HUES6 (cell line): ENCODE measurements around the gene GLDC.

Experiments
- H3K27ac ChIP-seq: 2 replicates; pipeline ENCODE4 v1.7.0; 2013; ENCODE audit warnings: low read depth, mild to moderate bottlenecking, low read length, inconsistent platforms
- H3K27me3 ChIP-seq: 2 replicates; pipeline ENCODE4 v1.6.1; 2013; ENCODE audit warnings: low read length; ENCODE audit not compliant: control insufficient read depth, insufficient read depth
- H3K36me3 ChIP-seq: 2 replicates; pipeline ENCODE4 v1.6.1; 2013; ENCODE audit warnings: low read length; ENCODE audit not compliant: control insufficient read depth, insufficient read depth
- H3K4me1 ChIP-seq: 2 replicates; pipeline ENCODE4 v1.6.1; 2013; ENCODE audit warnings: low read length; ENCODE audit not compliant: control insufficient read depth, insufficient read depth
- H3K4me3 ChIP-seq: 2 replicates; pipeline ENCODE4 v1.5.1; 2013; ENCODE audit warnings: low read depth, low read length
- H3K9ac ChIP-seq: one replicate; pipeline ENCODE4 v1.6.1; 2013; ENCODE audit warnings: mild to moderate bottlenecking, low read length
- H3K9me3 ChIP-seq: 2 replicates; pipeline ENCODE4 v1.6.1; 2013; ENCODE audit warnings: low read depth, low read length; ENCODE audit not compliant: control insufficient read depth, insufficient read depth

The GLDC gene

GRCh38 chr9:6502399-6502798, 143.1 kb downstream of the GLDC start:
- Histone ChIP-seq H3K36me3 (peaks cover 72% of the 10 kb centered on the region), H3K4me1 (0 out of 2 replicates have a peak, but pooled peaks cover 3% of the 10 kb centered on the region), H3K9me3 (no peaks in the 10 kb centered on the region)

GRCh38 chr9:6501526-6502210, 143.9 kb downstream of the GLDC start:
- Histone ChIP-seq H3K4me1 (0 out of 2 replicates have a peak, but pooled peaks cover 3% of the 10 kb centered on the region), H3K36me3 (peaks cover 78% of the 10 kb centered on the region), H3K9ac (no peak overlapping the region), H3K4me3 (no peak overlapping the region), H3K27me3 (no peaks in the 10 kb centered on the region), H3K27ac (no peak overlapping the region), H3K9me3 (no peaks in the 10 kb centered on the region)

More at GRCh38 chr9:6502399-6502798, 143.1 kb downstream of the GLDC start:
- H3K27ac ChIP-seq, result no peak overlapping the region
- no peak overlapping the region for H3K4me3 ChIP-seq
- H3K9ac ChIP-seq, result no peak overlapping the region
- H3K27me3 ChIP-seq, result no peaks in the 10 kb centered on the region

- H3K4me3 ChIP-seq, result no peak overlapping the region
Observed at GRCh38 chr9:6498982-6499381, 146.5 kb downstream of the GLDC start.

DNA sequence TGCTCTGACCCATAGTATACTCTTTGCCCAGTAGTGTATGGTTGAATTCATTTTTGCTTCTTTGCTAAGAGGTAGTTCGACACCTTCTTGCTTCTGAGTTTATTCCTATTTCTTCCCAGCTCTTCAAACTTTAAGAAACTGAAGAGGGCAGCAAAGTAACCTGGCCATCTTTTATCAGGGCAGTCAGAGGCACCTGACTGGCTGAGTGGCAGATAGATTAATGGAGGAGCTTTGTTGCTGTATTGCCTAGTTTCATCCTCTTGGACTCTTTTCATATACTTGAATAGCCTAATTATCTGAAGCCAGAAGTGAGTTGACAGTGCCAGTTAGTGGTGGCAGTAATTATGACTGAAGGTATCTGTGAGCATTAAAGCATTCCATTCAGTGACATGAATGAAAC, 150.1 kb downstream of the GLDC start:
- Histone ChIP-seq H3K9me3 (no peaks in the 10 kb centered on the region), H3K9ac (no peak overlapping the region), H3K4me3 (no peak overlapping the region), H3K27ac (no peak overlapping the region), H3K4me1 (no peaks in the 10 kb centered on the region), H3K27me3 (no peaks in the 10 kb centered on the region), H3K36me3 (peaks cover 53% of the 10 kb centered on the region)

More at GRCh38 chr9:6498982-6499381, 146.5 kb downstream of the GLDC start:
- H3K27ac ChIP-seq, result no peak overlapping the region
- H3K27me3 ChIP-seq, result no peaks in the 10 kb centered on the region
- peaks cover 67% of the 10 kb centered on the region for H3K36me3 ChIP-seq
- H3K9me3 ChIP-seq, result no peaks in the 10 kb centered on the region
- H3K4me1 ChIP-seq, result no peaks in the 10 kb centered on the region
- no peak overlapping the region for H3K9ac ChIP-seq

DNA sequence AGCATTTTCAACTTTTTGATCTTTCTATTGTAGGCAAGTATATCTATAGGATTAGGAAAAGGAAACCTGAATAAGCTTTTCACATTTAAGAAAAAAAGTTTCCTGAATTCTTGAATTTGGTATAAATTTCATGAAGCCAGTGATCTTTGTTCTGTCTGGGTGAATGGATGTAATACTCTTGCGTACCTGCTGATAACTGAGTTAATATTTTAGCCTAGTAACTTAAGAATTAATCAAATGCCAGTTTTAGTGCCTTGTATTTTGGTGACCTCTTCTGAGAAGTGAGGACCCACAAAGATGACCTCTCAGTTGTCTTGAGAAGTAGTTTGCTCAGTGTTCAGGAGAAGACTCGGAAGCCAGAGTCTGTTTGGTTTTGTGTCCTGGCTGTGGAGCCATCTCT, 154.7 kb downstream of the GLDC start:
- no peak overlapping the region for H3K4me3 ChIP-seq
- H3K9ac ChIP-seq, result no peak overlapping the region
- H3K4me1 ChIP-seq, result no peaks in the 10 kb centered on the region
- H3K36me3 ChIP-seq, result peaks cover 51% of the 10 kb centered on the region
- no peak overlapping the region for H3K27ac ChIP-seq
- no peaks in the 10 kb centered on the region for H3K9me3 ChIP-seq
- no peaks in the 10 kb centered on the region for H3K27me3 ChIP-seq

DNA sequence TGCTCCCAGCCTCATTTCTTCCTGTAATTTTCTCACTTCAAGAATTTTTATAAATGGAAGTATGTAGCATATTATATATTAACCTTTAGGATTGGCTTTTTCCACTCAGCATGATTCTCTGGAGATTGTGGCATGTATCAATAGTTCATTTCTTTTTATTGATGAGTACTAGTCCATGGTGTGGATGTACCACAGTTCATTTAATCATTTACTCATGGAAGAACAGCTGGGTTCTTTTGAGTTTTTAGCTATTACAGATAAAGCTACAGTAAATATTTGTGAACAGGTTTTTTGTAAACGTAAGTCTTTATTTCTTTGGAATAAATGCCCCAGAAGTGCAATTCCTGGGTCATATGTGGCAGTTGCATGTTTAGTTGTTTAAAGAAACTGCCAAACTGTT, 156.4 kb downstream of the GLDC start:
- Histone ChIP-seq H3K9ac (no peak overlapping the region), H3K36me3 (peaks cover 48% of the 10 kb centered on the region)

GRCh38 chr9:6488395-6488794, 157.1 kb downstream of the GLDC start:
- Histone ChIP-seq H3K9ac (no peak overlapping the region), H3K9me3 (no peaks in the 10 kb centered on the region), H3K4me3 (no peak overlapping the region), H3K27me3 (no peaks in the 10 kb centered on the region), H3K27ac (no peak overlapping the region), H3K4me1 (no peaks in the 10 kb centered on the region), H3K36me3 (peaks cover 46% of the 10 kb centered on the region)

More for the DNA sequence above, 156.4 kb downstream of the GLDC start:
- Histone ChIP-seq H3K27me3 (no peaks in the 10 kb centered on the region), H3K9me3 (no peaks in the 10 kb centered on the region), H3K4me1 (no peaks in the 10 kb centered on the region), H3K4me3 (no peak overlapping the region), H3K27ac (no peak overlapping the region)

GRCh38 chr9:6484210-6484609, 161.3 kb downstream of the GLDC start:
- Histone ChIP-seq H3K4me3 (no peak overlapping the region), H3K9me3 (no peaks in the 10 kb centered on the region), H3K27ac (no peak overlapping the region), H3K36me3 (peaks cover 69% of the 10 kb centered on the region), H3K4me1 (no peaks in the 10 kb centered on the region), H3K27me3 (no peaks in the 10 kb centered on the region), H3K9ac (no peak overlapping the region)
